HCT116 (cell line): ENCODE results near the gene TTC12. TPM values are rescaled to one million over a fixed set of nuclear protein-coding genes. Genes with fewer than 3 reads are reported as not detected.

Experiments used
- ATAC-seq: fragments of 200-7000 bp; cut with Tn5 transposase; 2 replicates; pipeline ENCODE4 v1.9.1; 2020; ENCODE audit warnings: mild to moderate bottlenecking, moderate library complexity
- BruUV-seq: library from RNA; stranded (reverse); fragments of 400-500 nt; replicated peaks from 2 replicates; lab custom pipeline; 2021; lab: Mats Ljungman, UMichigan
- CTCF ChIA-PET: fragments of 300-600 bp; sonication (Branson Sonifier 250); formaldehyde crosslinking; loops from one replicate; lab custom pipeline; 2021; ENCODE audit warnings: antibody characterized with exemption; lab: Charles Lee
- POLR2A ChIA-PET: fragments of 300-600, 350-600 bp; sonication (Branson Sonifier 250); formaldehyde crosslinking; loops from one replicate; lab custom pipeline; 2021; ENCODE audit warnings: antibody characterized with exemption; lab: Charles Lee
- RAD21 ChIA-PET, 2 experiments: fragments of 300-600 bp; sonication (Branson Sonifier 250); formaldehyde crosslinking; loops; one replicate each; lab custom pipeline; 2023; ENCODE audit warnings: low total read pairs in 2 of 2; ENCODE audit not compliant: uncharacterized antibody in 2 of 2, unreplicated experiment in 2 of 2, low non-redundant PET in 1 of 2; lab: Charles Lee
- DNase-seq: peaks from one replicate; pipeline ENCODE4 v3.0.0-alpha.2; 2010; ENCODE audit warnings: low read depth, low spot score
- H2AFZ ChIP-seq: fragments of 200-600 bp; shearing (Covaris generic), sonication (generic); 2 replicates; pipeline ENCODE4 v1.6.1; 2017; ENCODE audit warnings: low read depth, mixed run types, mixed read lengths, antibody characterized with exemption, low read length; ENCODE audit not compliant: poor library complexity, severe bottlenecking
- H3K27ac ChIP-seq: 2 replicates; pipeline ENCODE4 v1.5.1; 2012; ENCODE audit warnings: low read depth, low read length
- H3K27me3 ChIP-seq: fragments of 200-600 bp; sonication (generic); 2 replicates; pipeline ENCODE4 v1.6.1; 2016; ENCODE audit warnings: mixed run types, low read length, mixed read lengths; ENCODE audit not compliant: insufficient read depth
- H3K36me3 ChIP-seq, 2 experiments: fragments of 200-500 bp in 1 of 2; fragments of 200-600 bp in 1 of 2; sonication (Bioruptor generic) in 1 of 2; sonication (generic) in 1 of 2; 2 replicates each; pipeline versions ENCODE4 v1.5.1 to v1.6.1; 2014 to 2016; ENCODE audit warnings: low read length in 2 of 2, inconsistent platforms in 1 of 2, mixed read lengths in 1 of 2, mixed run types in 1 of 2; ENCODE audit not compliant: insufficient read depth in 2 of 2, control insufficient read depth in 1 of 2
- H3K4me1 ChIP-seq, 2 experiments: fragments of 200-600 bp in 1 of 2; sonication (generic) in 1 of 2; 2 replicates each; pipeline versions ENCODE4 v1.5.1 to v1.6.1; 2012 to 2017; ENCODE audit warnings: low read length in 2 of 2, inconsistent platforms in 1 of 2, mild to moderate bottlenecking in 1 of 2, mixed read lengths in 1 of 2, mixed run types in 1 of 2, moderate library complexity in 1 of 2; ENCODE audit not compliant: insufficient read depth in 2 of 2, control insufficient read depth in 1 of 2
- H3K4me2 ChIP-seq: fragments of 200-600 bp; sonication (generic); 2 replicates; pipeline ENCODE4 v1.6.1; 2017; ENCODE audit warnings: mixed run types, low read length, mixed read lengths
- H3K4me3 ChIP-seq, 2 experiments: fragments of 200-600 bp in 1 of 2; sonication (generic) in 1 of 2; replicated peaks in 1 of 2; 2 replicates each; pipeline ENCODE4 v1.5.1; 2011 to 2016; ENCODE audit warnings: low read length in 2 of 2, control low read depth in 1 of 2, low read depth in 1 of 2, mild to moderate bottlenecking in 1 of 2, mixed read lengths in 1 of 2, mixed run types in 1 of 2
- H3K79me2 ChIP-seq: fragments of 200-600 bp; sonication (generic); 2 replicates; pipeline ENCODE4 v1.6.1; 2017; ENCODE audit warnings: mild to moderate bottlenecking, mixed run types, low read length, moderate library complexity, mixed read lengths; ENCODE audit not compliant: insufficient read depth
- H3K9ac ChIP-seq: fragments of 200-600 bp; sonication (generic); 2 replicates; pipeline ENCODE4 v1.6.1; 2016; ENCODE audit warnings: low read length, mixed read lengths
- H3K9me2 ChIP-seq: fragments of 200-600 bp; sonication (generic), shearing (Covaris generic); 2 replicates; pipeline ENCODE4 v1.6.1; 2017; ENCODE audit warnings: mixed run types, mild to moderate bottlenecking, moderate library complexity; ENCODE audit not compliant: insufficient read depth
- H3K9me3 ChIP-seq, 2 experiments: fragments of 200-500 bp in 1 of 2; fragments of 200-600 bp in 1 of 2; sonication (Bioruptor generic) in 1 of 2; sonication (generic) in 1 of 2; 2 replicates each; pipeline ENCODE4 v1.6.1; 2014 to 2017; ENCODE audit warnings: low read length in 2 of 2, mixed read lengths in 2 of 2, inconsistent platforms in 1 of 2, low read depth in 1 of 2, mild to moderate bottlenecking in 1 of 2, mixed run types in 1 of 2, moderate library complexity in 1 of 2; ENCODE audit not compliant: control insufficient read depth in 1 of 2, insufficient read depth in 1 of 2
- H4K20me1 ChIP-seq: fragments of 200-600 bp; sonication (generic), shearing (Covaris generic); 2 replicates; pipeline ENCODE4 v1.6.1; 2017; ENCODE audit warnings: mixed run types, mild to moderate bottlenecking, moderate library complexity; ENCODE audit not compliant: insufficient read depth
- CTCF ChIP-seq, 3 experiments: fragments of 200-600 bp in 1 of 3; sonication (generic) in 1 of 3; IDR thresholded peaks in 2 of 3; conservative IDR thresholded peaks in 1 of 3; 2 replicates each; pipeline ENCODE4 v1.5.1; 2012 to 2017; ENCODE audit warnings: low read depth in 2 of 3, low read length in 2 of 3, antibody characterized with exemption in 1 of 3, borderline replicate concordance in 1 of 3, control low read depth in 1 of 3, mild to moderate bottlenecking in 1 of 3, mixed read lengths in 1 of 3, mixed run types in 1 of 3, moderate library complexity in 1 of 3; ENCODE audit not compliant: insufficient read depth in 1 of 3
- EGR1 ChIP-seq: IDR thresholded peaks from 2 replicates; pipeline ENCODE4 v1.6.1; 2012; ENCODE audit warnings: low read depth
- POLR2AphosphoS5 ChIP-seq: IDR thresholded peaks from 2 replicates; pipeline ENCODE4 v1.6.1; 2011; ENCODE audit warnings: mild to moderate bottlenecking, low read depth, low read length, moderate library complexity
- REST ChIP-seq: IDR thresholded peaks from 2 replicates; pipeline ENCODE4 v1.6.1; 2012; ENCODE audit warnings: low read depth
- YY1 ChIP-seq: IDR thresholded peaks from 2 replicates; pipeline ENCODE4 v1.6.1; 2011; ENCODE audit warnings: low read length, low read depth, moderate library complexity, mild to moderate bottlenecking; ENCODE audit not compliant: insufficient replicate concordance; ENCODE audit errors: extremely low read depth
- ZNF274 ChIP-seq: fragments of 200-500 bp; sonication (Bioruptor generic); IDR thresholded peaks from 2 replicates; pipeline ENCODE4 v1.6.1; 2014; ENCODE audit warnings: mild to moderate bottlenecking, low read depth, low read length, inconsistent platforms
- intact Hi-C: fragments of 100-400 bp; cut with micrococcal nuclease; formaldehyde crosslinking; loops from 2 replicates; pipeline ENCODE4 v1.10.0; 2022
- total RNA-seq: library from RNA; stranded (reverse); gene quantifications from one replicate; pipeline ENCODE4 v1.2.1, GENCODE V29; 2021; ENCODE audit not compliant: unreplicated experiment

Gene TTC12
- total RNA-seq, 1 experiment from 2014 or later = 12.6 TPM

GRCh38 chr11:113315811-113316210 is 1.4 kb downstream of the TTC12 start:
- H3K4me1 ChIP-seq = peaks cover 8 to 15% of the 10 kb centered on the region in 2 experiments; a peak in 3 of 4 replicates
- ChIA-PET RAD21 (no interaction called here), POLR2A (no interaction called here), CTCF (no interaction called here)
- TF ChIP-seq YY1 (no peak), ZNF274 (no peak), REST (no peak), POLR2AphosphoS5 (no peak), EGR1 (no peak), CTCF (IDR thresholded peaks at IDR 0.05 in 2 of 3, conservative IDR thresholded peaks at IDR 0.05 in 1 of 3; ENCODE audit: borderline replicate concordance in 1 of 3, insufficient read depth in 1 of 3, low read depth in 2 of 3, low read length in 2 of 3) (no peak)
- ATAC-seq (no peak), DNase-seq (no peak)
- H3K79me2 ChIP-seq = no peaks in the 10 kb centered on the region
- H3K9me2 ChIP-seq = no peaks in the 10 kb centered on the region
- no peaks in the 10 kb centered on the region for H3K9me3 ChIP-seq
- H3K36me3 ChIP-seq = no peaks in the 10 kb centered on the region
- H4K20me1 ChIP-seq = no peaks in the 10 kb centered on the region
- intact Hi-C loops = loop anchor here (10.0 kb wide), 1 partner anchor 559 kb away; the partner anchor contains the start of gene USP28
- no peaks in the 10 kb centered on the region for H3K27me3 ChIP-seq
- no peak overlapping the region; the same call in 1 of the 2 replicates for H3K9ac ChIP-seq
- no TSS peak for BruUV-seq
- H3K4me3 ChIP-seq = peak overlapping the region in 1 of 2 experiments; percentile 82; a peak in 1 of 4 replicates
- H3K4me2 ChIP-seq = peak overlapping the region; percentile 89
- no peak overlapping the region for H3K27ac ChIP-seq
- no peak overlapping the region for H2AFZ ChIP-seq
